Vagina (tissue), 2 donors: ENCODE data around the gene BFSP1. TPM values are rescaled to one million over a fixed set of nuclear protein-coding genes. Genes with fewer than 3 reads are reported as not detected.
A peak's percentile ranks its signal among the peaks of the same experiment; 100 is the strongest.

Source experiments
- DNase-seq, 2 donors: peaks; one replicate each; pipeline ENCODE4 v3.0.0-alpha.2; 2017; ENCODE audit errors: extremely low spot score in 2 of 2
- H3K27ac ChIP-seq: fragments of 200-600 bp; sonication (generic); one replicate; pipeline ENCODE4 v1.5.1; 2019
- H3K27me3 ChIP-seq: fragments of 200-600 bp; sonication (generic); one replicate; pipeline ENCODE4 v1.5.1; 2019
- H3K36me3 ChIP-seq, 2 donors: fragments of 200-600 bp; sonication (generic); one replicate each; pipeline ENCODE4 v1.5.1; 2017 to 2019
- H3K4me1 ChIP-seq: fragments of 200-600 bp; sonication (generic); one replicate; pipeline ENCODE4 v1.5.1; 2019
- H3K4me3 ChIP-seq, 2 donors: fragments of 200-600 bp; sonication (generic); 1 replicate in 1 of 2; 2 replicates in 1 of 2; pipeline ENCODE4 v1.5.1; 2016 to 2019
- H3K9me3 ChIP-seq: fragments of 200-600 bp; sonication (generic); one replicate; pipeline ENCODE4 v1.5.1; 2019
- POLR2A ChIP-seq, 2 donors: fragments of 450-650 bp; IDR thresholded peaks; one replicate each; pipeline ENCODE4 v1.6.1; 2017; ENCODE audit warnings: antibody characterized with exemption in 2 of 2, mild to moderate bottlenecking in 2 of 2, moderate library complexity in 2 of 2
- POLR2AphosphoS5 ChIP-seq, 2 donors: sonication (generic); formaldehyde crosslinking; IDR thresholded peaks; one replicate each; pipeline ENCODE4 v1.9.0; 2017; ENCODE audit warnings: antibody characterized with exemption in 2 of 2, mild to moderate bottlenecking in 2 of 2, low read depth in 1 of 2; ENCODE audit not compliant: insufficient read depth in 1 of 2
- intact Hi-C: fragments of 100-400 bp; cut with DNase I; formaldehyde crosslinking; loops from one replicate; pipeline ENCODE4 v1.15.1; 2023
- total RNA-seq: library from RNA; depleted of rRNA; stranded (reverse); fragments of >200 nt; gene quantifications from one replicate; pipeline ENCODE4 v1.2.3, GENCODE V29; 2016
- TF ChIP-seq, protein P1 (sequence below), 3 experiments: fragments of 450-650 bp in 2 of 3; fragments of 200-600 bp in 1 of 3; sonication (generic) in 1 of 3; IDR thresholded peaks; one replicate each; pipeline ENCODE4 v1.5.1; 2017 to 2019; ENCODE audit warnings: antibody characterized with exemption in 3 of 3, mild to moderate bottlenecking in 2 of 3, moderate library complexity in 2 of 3

The BFSP1 gene
- total RNA-seq, 1 donor from 2014 or later: 0.49 TPM

DNA sequence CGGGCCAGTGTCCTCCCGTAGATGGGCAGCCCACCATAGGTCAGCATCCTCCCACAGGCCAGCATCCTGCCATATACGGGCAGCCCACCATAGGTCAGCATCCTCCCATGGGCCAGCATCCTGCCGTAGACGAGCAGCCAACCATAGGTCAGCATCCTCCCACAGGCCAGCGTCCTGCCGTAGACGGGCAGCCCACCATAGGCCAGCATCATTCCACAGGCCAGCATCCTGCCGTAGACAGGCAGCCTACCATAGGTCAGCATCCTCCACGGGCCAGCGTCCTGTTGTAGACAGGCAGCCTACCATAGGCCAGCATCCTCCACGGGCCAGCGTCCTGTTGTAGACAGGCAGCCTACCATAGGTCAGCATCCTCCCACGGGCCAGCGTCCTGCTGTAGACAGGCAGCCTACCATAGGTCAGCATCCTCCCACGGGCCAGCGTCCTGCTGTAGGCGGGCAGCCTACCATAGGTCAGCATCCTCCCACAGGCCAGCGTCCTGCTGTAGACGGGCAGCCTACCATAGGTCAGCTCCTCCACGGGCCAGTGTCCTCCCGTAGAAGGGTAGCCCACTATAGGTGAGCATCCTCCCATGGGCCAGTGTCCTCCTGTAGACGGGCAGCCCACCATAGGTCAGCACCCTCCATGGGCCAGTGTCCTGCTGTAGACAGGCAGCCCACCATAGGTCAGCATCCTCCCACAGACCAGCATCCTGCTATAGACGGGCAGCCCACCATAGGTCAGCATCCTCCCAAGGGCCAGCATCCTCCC, 62.9 kb downstream of the BFSP1 start:
- intact Hi-C loops: no loop called here
- Histone ChIP-seq H3K36me3 (no peaks in the 10 kb centered on the region), H3K27me3 (no peaks in the 10 kb centered on the region), H3K9me3 (no peaks in the 10 kb centered on the region), H3K4me3 (no peak overlapping the region), H3K27ac (no peak overlapping the region), H3K4me1 (no peaks in the 10 kb centered on the region)
- DNase-seq: peak in 1 of 2 donors; percentile 75
- no peak for TF ChIP-seq POLR2A (IDR thresholded peaks at IDR 0.05)
- no peak for TF ChIP-seq POLR2AphosphoS5 (IDR thresholded peaks at IDR 0.05; ENCODE audit: insufficient read depth in 1 of 2, low read depth in 1 of 2)
- TF ChIP-seq, protein P1, sequence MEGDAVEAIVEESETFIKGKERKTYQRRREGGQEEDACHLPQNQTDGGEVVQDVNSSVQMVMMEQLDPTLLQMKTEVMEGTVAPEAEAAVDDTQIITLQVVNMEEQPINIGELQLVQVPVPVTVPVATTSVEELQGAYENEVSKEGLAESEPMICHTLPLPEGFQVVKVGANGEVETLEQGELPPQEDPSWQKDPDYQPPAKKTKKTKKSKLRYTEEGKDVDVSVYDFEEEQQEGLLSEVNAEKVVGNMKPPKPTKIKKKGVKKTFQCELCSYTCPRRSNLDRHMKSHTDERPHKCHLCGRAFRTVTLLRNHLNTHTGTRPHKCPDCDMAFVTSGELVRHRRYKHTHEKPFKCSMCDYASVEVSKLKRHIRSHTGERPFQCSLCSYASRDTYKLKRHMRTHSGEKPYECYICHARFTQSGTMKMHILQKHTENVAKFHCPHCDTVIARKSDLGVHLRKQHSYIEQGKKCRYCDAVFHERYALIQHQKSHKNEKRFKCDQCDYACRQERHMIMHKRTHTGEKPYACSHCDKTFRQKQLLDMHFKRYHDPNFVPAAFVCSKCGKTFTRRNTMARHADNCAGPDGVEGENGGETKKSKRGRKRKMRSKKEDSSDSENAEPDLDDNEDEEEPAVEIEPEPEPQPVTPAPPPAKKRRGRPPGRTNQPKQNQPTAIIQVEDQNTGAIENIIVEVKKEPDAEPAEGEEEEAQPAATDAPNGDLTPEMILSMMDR (IDR thresholded peaks at IDR 0.05): no peak

DNA sequence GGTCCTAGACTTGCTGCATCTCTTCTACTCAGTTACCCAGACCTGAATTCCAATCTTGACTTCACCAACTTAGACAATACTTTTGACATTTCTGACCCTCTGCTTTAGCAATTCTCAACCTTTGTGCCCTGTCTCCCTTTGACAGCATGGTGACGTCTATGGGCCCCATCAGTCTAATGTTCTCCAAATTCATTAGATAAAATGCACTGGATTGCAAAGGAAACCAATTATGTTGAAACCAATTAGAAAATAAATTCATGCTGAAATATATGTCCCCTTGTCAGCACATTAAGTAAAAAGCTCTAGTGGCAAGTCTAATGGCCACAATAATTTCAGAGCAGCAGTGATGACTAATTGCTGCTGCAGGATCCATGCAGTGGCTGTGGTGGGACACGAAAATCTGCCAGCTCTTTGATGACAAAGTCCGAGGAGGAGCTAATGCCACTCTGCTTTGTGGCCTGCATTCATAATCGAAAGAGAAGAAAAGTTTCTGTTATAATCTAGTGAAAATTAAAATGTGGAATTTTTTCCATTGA, 64.0 kb downstream of the BFSP1 start:
- DNase-seq: no peak

DNA sequence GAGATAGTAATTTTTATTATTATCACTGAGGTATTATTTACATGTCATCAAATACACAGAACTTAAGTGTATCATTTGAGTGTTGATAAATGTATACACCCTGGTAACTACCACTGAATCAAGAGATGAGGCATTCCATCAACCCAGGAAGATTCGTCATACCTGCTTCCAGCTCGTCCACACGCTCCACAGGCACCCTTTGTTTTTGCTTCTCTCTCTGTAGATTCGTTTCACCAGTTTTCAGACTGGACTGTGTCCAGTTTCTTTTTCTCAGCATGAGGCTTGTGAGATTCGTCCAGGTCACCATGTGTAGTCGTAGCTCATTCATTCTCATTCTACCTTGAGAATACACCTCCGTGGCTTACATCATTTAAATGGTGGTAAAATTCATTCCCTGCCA, 64.5 kb downstream of the BFSP1 start:
- DNase-seq: no peak
- Histone ChIP-seq H3K27me3 (no peaks in the 10 kb centered on the region), H3K4me3 (no peak overlapping the region), H3K9me3 (no peaks in the 10 kb centered on the region), H3K4me1 (no peaks in the 10 kb centered on the region), H3K27ac (no peak overlapping the region), H3K36me3 (no peaks in the 10 kb centered on the region)
- TF ChIP-seq, protein P1 (IDR thresholded peaks at IDR 0.05): no peak
- no peak for TF ChIP-seq POLR2A (IDR thresholded peaks at IDR 0.05)
- TF ChIP-seq POLR2AphosphoS5 (IDR thresholded peaks at IDR 0.05; ENCODE audit: insufficient read depth in 1 of 2, low read depth in 1 of 2): no peak
- intact Hi-C loops: no loop called here

More for the DNA sequence above, 64.0 kb downstream of the BFSP1 start:
- Histone ChIP-seq H3K27me3 (no peaks in the 10 kb centered on the region), H3K36me3 (no peaks in the 10 kb centered on the region), H3K4me3 (no peak overlapping the region), H3K4me1 (no peaks in the 10 kb centered on the region), H3K9me3 (no peaks in the 10 kb centered on the region), H3K27ac (no peak overlapping the region)
- TF ChIP-seq POLR2A (IDR thresholded peaks at IDR 0.05): no peak
- TF ChIP-seq, protein P1 (IDR thresholded peaks at IDR 0.05): no peak
- intact Hi-C loops: no loop called here

DNA sequence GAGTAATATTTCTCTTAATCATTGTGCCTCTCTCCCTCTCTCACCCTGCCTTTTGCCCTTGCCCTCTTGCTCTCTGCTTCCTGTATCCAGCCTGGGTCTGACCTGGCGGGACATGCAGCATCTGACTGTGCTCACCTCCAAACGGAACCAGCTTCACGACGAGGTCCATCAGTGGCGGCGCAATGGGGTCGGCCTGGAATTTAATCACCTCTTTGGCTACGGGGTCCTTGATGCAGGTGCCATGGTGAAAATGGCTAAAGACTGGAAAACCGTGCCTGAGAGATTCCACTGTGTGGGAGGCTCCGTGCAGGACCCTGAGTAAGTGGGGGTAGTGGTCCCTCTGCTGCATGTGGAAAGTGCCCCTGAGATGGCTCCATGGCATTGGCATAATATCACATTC, 65.9 kb downstream of the BFSP1 start:
- H3K27me3 ChIP-seq: no peaks in the 10 kb centered on the region
- no peaks in the 10 kb centered on the region for H3K9me3 ChIP-seq
- H3K4me3 ChIP-seq: no peak overlapping the region
- no peak overlapping the region for H3K27ac ChIP-seq
- DNase-seq: no peak
- no peaks in the 10 kb centered on the region for H3K36me3 ChIP-seq
- intact Hi-C loops: no loop called here
- no peaks in the 10 kb centered on the region for H3K4me1 ChIP-seq
- TF ChIP-seq, protein P1 (IDR thresholded peaks at IDR 0.05): no peak
- no peak for TF ChIP-seq POLR2A (IDR thresholded peaks at IDR 0.05)

DNA sequence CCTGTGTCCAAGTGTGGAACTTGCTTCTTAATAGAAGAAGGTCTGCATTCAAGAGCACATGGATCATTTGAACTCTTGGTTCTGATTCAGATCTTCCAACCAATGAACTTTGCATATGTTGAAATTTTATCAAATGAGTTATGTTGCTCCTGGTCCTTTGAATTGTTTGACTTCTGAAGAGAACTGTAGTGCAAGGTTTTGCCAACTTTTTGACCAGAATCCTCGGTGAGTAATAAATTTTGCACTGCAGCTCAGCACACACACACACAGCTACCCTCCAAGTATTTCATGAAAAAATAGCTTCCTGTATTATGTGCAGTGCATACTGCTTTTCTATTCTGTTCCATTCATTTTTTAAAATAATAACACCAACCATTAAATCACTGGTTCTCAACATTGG, 67.5 kb downstream of the BFSP1 start:
- Histone ChIP-seq H3K36me3 (no peaks in the 10 kb centered on the region), H3K4me3 (no peak overlapping the region), H3K27ac (no peak overlapping the region), H3K27me3 (no peaks in the 10 kb centered on the region), H3K4me1 (no peaks in the 10 kb centered on the region), H3K9me3 (no peaks in the 10 kb centered on the region)
- no peak for DNase-seq
- intact Hi-C loops: no loop called here
- TF ChIP-seq POLR2AphosphoS5 (IDR thresholded peaks at IDR 0.05; ENCODE audit: insufficient read depth in 1 of 2, low read depth in 1 of 2) (no peak), POLR2A (IDR thresholded peaks at IDR 0.05) (no peak)
- TF ChIP-seq, protein P1 (IDR thresholded peaks at IDR 0.05): no peak
